K562 treated with DMSO at 1 percent for 12 hours (cell line): ENCODE measurements around the gene NPIPB6. TPM values are rescaled to one million over a fixed set of nuclear protein-coding genes. Genes with fewer than 3 reads are reported as not detected.

Experiments used
- total RNA-seq: library from RNA; unstranded; fragments of 300-600 nt; gene quantifications from 2 replicates; pipeline ENCODE4 v1.2.3, GENCODE V29; 2022; ENCODE audit not compliant: insufficient read depth

Gene NPIPB6
- 0.64 TPM in 1 of 2 replicates, not detected in the other for total RNA-seq

DNA sequence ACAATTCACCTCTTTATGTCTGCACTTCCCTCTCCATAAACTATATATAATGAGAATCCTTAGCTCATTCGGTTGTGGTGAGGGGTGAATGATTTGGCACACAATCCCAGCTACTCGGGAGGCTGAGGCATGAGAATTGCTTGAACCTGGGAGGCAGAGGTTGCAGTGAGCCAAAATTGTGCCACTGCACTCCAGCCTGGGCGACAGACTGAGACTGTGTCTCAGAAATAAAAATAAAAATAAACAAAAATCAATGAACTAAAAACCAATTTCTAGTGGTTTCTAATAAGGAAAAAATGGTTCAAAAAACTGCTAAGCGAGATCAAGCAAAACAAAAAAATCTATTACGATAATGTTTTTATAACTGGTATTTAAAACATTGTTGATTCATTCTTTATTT is at the start of gene NPIPB6:
NPIPB6 (minus strand) TSS at position 101 of the 400 bp plus-strand sequence. CDS start 686 bp downstream, outside the sequence.

GRCh38 chr16:28403220-28404072 is 40.1 kb upstream of the NPIPB6 start, which contains the start of gene EIF3CL:
TSS of gene EIF3CL (minus strand) at chr16:28403841. CDS start at chr16:28403618, 223 bp downstream.

Other genes starting within 250 kb of the NPIPB6 start
- 56.4 and 77.3 TPM in 2 replicates for gene XPO6, start 151.5 kb downstream of the NPIPB6 start, total RNA-seq
- gene SBK1, start 71.0 kb downstream of the NPIPB6 start, total RNA-seq, result not detected in 2 replicates
- gene EIF3CL, start 40.3 kb upstream of the NPIPB6 start, total RNA-seq, result 111 and 117 TPM in 2 replicates
- not detected in 2 replicates for gene NPIPB7, start 108.8 kb upstream of the NPIPB6 start, total RNA-seq
- 29.1 and 53.8 TPM in 2 replicates for gene CLN3, start 128.6 kb upstream of the NPIPB6 start, total RNA-seq
- gene APOBR, start 131.1 kb upstream of the NPIPB6 start, total RNA-seq, result 4.7 and 4.9 TPM in 2 replicates
- not detected in 2 replicates for gene IL27, start 143.3 kb upstream of the NPIPB6 start, total RNA-seq
- gene NUPR1, start 175.5 kb upstream of the NPIPB6 start, total RNA-seq, result 107 and 122 TPM in 2 replicates
- 31.5 and 32.6 TPM in 2 replicates for gene SGF29, start 190.4 kb upstream of the NPIPB6 start, total RNA-seq
- 5.1 and 7.9 TPM in 2 replicates for gene SULT1A2, start 233.5 kb upstream of the NPIPB6 start, total RNA-seq
- gene SULT1A1, start 246.5 kb upstream of the NPIPB6 start, total RNA-seq, result 58.9 and 62.1 TPM in 2 replicates